ENCODE data around the gene ZDHHC22.
A peak's percentile ranks its signal among the peaks of the same experiment; 100 is the strongest.

Gene ZDHHC22

GRCh38 chr14:77091518-77091917, 50.1 kb downstream of the ZDHHC22 start:
- Histone ChIP-seq H3K36me3 (ENCODE audit: control insufficient read depth in 2 of 2, insufficient read depth in 1 of 2, low read length in 2 of 2) (no peaks in the 10 kb centered on the region), H3K4me3 (ENCODE audit: low read depth, low read length) (no peak overlapping the region), H3K4me1 (ENCODE audit: control insufficient read depth, insufficient read depth, low read length) (no peaks in the 10 kb centered on the region), H3K9me3 (ENCODE audit: control insufficient read depth, insufficient read depth, low read depth, low read length) (no peaks in the 10 kb centered on the region), H3K27ac (ENCODE audit: extremely low read depth, low read depth, low read length) (no peak overlapping the region)
- ChIA-PET CTCF (interaction anchor here (0.6 to 3.8 kb wide), 6 partner anchors 9 to 308 kb away, joined by 3 to 24 read pairs (median 4); no protein-coding TSS in a partner anchor), POLR2A (no interaction called here)
- TF ChIP-seq ZNF394 (tag by site-specific recombination; IDR thresholded peaks at IDR 0.05; ENCODE audit: borderline replicate concordance) = no peak
- no peak for TF ChIP-seq HOXA7 (CRISPR knock-in tag; IDR thresholded peaks at IDR 0.05; ENCODE audit: borderline replicate concordance)
- TF ChIP-seq SETDB1 (IDR thresholded peaks at IDR 0.05; ENCODE audit: insufficient read length, low read length) = peak; percentile 96
- no peak for TF ChIP-seq ZNF624 (tag by site-specific recombination; IDR thresholded peaks at IDR 0.05)
- TF ChIP-seq ZSCAN30 (tag by site-specific recombination; IDR thresholded peaks at IDR 0.05) = no peak
- TF ChIP-seq ZNF223 (tag by site-specific recombination; IDR thresholded peaks at IDR 0.05) = no peak
- TF ChIP-seq ZBTB49 (tag by site-specific recombination; IDR thresholded peaks at IDR 0.05; ENCODE audit: low read depth) = no peak
- peak; percentile 47; the same call in 1 of the 2 replicates for TF ChIP-seq TRIM28 (IDR thresholded peaks at IDR 0.05; ENCODE audit: borderline replicate concordance, low read length)

- ChIA-PET POLR2A (interaction anchor here (1.2 kb wide), 1 partner anchor 10 kb away, joined by 3 read pairs; the partner anchor contains the start of gene CIPC), CTCF (interaction anchor here (1.0 to 3.8 kb wide), 5 partner anchors 9 to 216 kb away, joined by 3 to 24 read pairs (median 4); no protein-coding TSS in a partner anchor)
- TF ChIP-seq ZNF610 (tag by site-specific recombination; IDR thresholded peaks at IDR 0.05; ENCODE audit: borderline replicate concordance) = no peak
- no peak for TF ChIP-seq ZNF624 (tag by site-specific recombination; IDR thresholded peaks at IDR 0.05)
- no peak for TF ChIP-seq INSM2 (tag by site-specific recombination; IDR thresholded peaks at IDR 0.05)
- TF ChIP-seq ZBTB49 (tag by site-specific recombination; IDR thresholded peaks at IDR 0.05; ENCODE audit: low read depth) = no peak
- TF ChIP-seq KLF16 (tag by site-specific recombination; IDR thresholded peaks at IDR 0.05) = no peak
- TF ChIP-seq BCL11A (tag by site-specific recombination; IDR thresholded peaks at IDR 0.05; ENCODE audit: low read depth) = no peak
- TF ChIP-seq ZNF350 (tag by site-specific recombination; IDR thresholded peaks at IDR 0.05) = no peak
- TF ChIP-seq PBX3 (CRISPR knock-in tag; IDR thresholded peaks at IDR 0.05) = no peak
- no peak for TF ChIP-seq RBAK (tag by site-specific recombination; IDR thresholded peaks at IDR 0.05)
- TF ChIP-seq ZBTB17 (tag by site-specific recombination; IDR thresholded peaks at IDR 0.05) = no peak
- no peak for TF ChIP-seq ZNF23 (tag by site-specific recombination; IDR thresholded peaks at IDR 0.05; ENCODE audit: borderline replicate concordance)
- TF ChIP-seq BCL6B (tag by site-specific recombination; IDR thresholded peaks at IDR 0.05) = no peak
- no peak for TF ChIP-seq HOXD13 (CRISPR knock-in tag; IDR thresholded peaks at IDR 0.05; ENCODE audit: borderline replicate concordance)
- no peak for TF ChIP-seq ZNF513 (tag by site-specific recombination; IDR thresholded peaks at IDR 0.05)
- TF ChIP-seq ZNF514 (tag by site-specific recombination; IDR thresholded peaks at IDR 0.05) = no peak
- no peak for TF ChIP-seq ZBTB8A (tag by site-specific recombination; IDR thresholded peaks at IDR 0.05)
- H3K9me3 ChIP-seq (ENCODE audit: control insufficient read depth, insufficient read depth, low read depth, low read length) = no peaks in the 10 kb centered on the region
- no peaks in the 10 kb centered on the region for H3K36me3 ChIP-seq (ENCODE audit: control insufficient read depth in 2 of 2, insufficient read depth in 1 of 2, low read length in 2 of 2)
- H3K27ac ChIP-seq (ENCODE audit: extremely low read depth, low read depth, low read length) = no peak overlapping the region
- no peak overlapping the region for H3K4me3 ChIP-seq (ENCODE audit: low read depth, low read length)
- no peaks in the 10 kb centered on the region; the same call in 1 of the 2 replicates for H3K4me1 ChIP-seq (ENCODE audit: control insufficient read depth, insufficient read depth, low read length)
Observed at GRCh38 chr14:77088645-77089044, 52.9 kb downstream of the ZDHHC22 start.
